Stimulated activated CD8-positive, alpha-beta memory T cell treated with anti-CD3 and anti-CD28 coated beads, Interleukin-12 subunit alpha, Interleukin-12 subunit beta, amount 100 ng/mL, for 1 hour (primary cell): ENCODE measurements around the gene TRNP1.
"Not testable (repeated sequence)": the region's sequence is repeated elsewhere in the genome, so short reads cannot be mapped to it uniquely, and the experiment has no call there.

Experiments used
- DNase-seq: peaks from one replicate; pipeline ENCODE4 v3.0.0-alpha.2; 2020; ENCODE audit warnings: low read depth

The TRNP1 gene

DNA sequence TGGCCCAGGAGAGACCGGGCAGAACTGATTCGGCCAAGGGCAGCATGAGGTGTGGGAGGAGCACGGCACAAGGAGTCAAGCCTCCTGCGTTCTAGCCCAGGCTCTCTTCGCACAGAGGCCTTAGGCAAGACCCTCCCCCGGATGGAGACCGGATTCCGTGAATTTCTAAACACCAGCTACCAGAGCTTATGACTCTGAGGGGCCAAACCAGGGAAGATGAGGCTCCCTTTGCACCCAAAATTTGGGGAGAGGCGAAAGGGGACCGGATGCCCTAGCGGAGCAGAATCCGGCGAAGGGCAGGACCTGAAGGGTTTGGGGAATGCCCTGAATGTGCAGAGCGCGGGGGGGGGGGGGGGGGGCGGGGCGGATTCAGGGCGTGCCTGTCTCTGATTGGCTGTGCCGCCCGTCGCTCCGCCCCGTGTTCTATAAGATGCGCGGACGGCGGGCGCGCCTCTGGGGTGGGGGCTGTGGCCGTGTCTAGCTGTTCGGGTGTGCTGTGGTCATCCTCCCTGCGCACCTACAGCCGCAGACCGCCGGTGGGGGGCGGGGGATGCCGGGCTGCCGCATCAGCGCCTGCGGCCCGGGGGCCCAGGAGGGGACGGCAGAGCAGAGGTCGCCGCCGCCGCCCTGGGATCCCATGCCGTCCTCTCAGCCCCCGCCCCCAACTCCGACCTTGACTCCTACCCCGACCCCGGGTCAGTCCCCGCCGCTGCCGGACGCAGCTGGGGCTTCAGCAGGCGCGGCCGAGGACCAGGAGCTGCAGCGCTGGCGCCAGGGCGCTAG is at the start of gene TRNP1:
TSS of gene TRNP1 (plus strand) at position 456 of the 783 bp plus-strand sequence. CDS start at position 551, 95 bp downstream.
- peak; percentile 52 for DNase-seq

DNA sequence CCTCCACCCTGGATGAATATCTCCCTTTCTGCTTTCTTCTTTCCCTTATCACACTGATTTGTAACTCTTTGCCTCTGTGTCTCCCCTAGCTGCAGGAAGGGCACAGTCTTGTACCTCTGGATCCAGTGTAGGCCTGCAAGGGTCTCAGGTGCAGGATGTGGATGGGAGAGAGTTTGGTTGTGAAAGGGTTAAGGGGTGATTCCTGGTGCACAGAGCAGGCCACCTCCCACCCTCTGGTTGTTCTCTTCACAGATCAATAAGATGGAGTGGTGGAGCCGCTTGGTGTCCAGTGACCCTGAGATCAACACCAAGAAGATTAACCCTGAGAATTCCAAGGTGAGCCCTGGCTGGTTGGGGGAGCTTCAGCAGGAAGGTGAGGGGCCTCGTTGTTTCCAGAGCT is 48.4 kb upstream of the TRNP1 start:
- DNase-seq = no peak

- DNase-seq = no peak
Observed at GRCh38 chr1:26945728-26946127, 47.8 kb upstream of the TRNP1 start.

DNA sequence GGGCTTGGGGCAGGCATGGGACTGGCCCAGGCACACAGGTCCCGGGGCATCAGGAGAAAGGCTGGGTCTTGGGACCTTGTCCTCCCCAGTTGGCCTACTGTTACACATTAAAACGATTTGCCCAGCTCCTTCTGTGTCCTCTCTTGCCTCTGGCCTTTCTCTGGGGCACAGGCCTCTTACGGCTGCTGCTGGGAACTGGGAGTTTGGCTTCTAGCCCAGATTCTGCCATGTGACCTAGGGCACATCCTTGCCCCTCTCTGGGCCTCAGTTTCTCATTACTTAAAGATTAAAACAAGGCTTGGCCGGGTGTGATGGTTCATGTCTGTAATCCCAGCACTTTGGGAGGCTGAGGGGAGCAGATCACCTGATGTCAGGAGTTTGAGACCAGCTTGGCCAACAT is 47.2 kb upstream of the TRNP1 start:
- DNase-seq = no peak

- DNase-seq = not testable (repeated sequence)
Observed at GRCh38 chr1:26948725-26949057, 44.8 kb upstream of the TRNP1 start.

DNA sequence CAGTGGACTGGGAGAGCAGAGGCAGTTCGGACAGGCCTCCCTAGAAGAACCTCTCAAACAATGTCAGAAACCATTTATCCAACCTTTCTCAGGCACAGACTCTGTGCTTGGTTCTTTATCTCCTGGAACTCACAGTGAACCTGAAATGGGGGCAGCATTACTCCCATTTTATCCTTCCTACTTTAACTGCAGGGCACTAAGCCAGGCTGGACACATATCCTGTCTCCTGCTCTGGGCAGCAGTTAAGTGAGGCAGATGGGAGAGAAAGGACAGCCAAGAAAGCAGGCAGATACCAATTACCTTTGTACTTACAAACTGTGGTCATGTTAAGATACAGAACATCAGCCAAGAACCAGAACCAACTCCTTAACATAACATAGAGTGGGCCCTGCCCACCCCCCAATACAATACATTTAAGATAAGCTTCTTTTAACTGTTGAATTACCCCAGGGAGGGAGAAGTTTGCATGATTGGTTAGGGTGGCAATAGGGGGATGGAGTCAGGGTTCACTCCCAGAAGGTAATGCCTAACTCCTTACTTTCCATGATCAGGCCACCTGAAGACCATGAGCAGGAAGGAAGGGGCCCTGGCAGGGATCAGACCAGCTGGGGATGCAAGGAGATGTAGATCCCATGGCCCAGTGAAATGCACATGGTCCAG is 44.1 kb upstream of the TRNP1 start:
- DNase-seq = no peak

DNA sequence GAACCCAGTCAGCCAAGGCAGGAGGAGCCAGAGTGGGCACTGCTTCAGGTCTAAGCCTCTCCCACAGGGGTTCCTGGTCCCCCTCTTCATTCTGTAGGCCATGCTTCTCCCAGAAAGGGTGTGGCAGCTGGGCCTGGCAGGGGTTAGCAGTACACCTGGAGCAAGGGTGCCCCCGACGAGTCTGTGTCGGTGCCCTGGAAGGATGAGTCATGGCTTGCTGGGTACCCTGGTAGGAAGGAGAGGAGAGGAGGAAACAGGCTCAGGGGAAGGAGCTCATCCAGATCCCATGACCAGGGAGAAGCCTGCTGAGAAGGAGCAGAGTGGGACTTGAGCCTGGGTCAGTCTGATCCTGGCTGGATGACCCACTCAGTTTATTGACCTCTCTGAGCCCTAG is 43.6 kb upstream of the TRNP1 start:
- DNase-seq = no peak

DNA sequence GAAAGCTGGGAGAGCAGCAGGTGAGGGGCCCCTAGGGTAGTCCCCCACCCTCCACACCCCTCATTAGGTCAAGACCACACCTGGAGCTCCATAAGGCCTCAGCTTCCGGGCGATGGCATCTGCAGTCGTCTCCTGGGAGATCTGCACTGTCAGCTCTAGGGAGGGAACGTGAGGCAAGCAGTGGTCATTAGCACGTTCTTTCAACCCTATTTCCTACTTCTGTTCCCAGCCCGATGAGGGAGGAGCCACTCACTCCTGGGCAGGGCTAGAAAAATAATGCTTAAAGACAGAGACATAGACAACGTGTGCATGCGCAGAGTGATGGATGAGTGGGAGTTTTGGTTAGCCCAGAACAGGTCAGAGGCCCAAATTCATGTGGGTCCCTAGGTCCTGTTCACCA is 42.9 kb upstream of the TRNP1 start:
- DNase-seq = no peak

DNA sequence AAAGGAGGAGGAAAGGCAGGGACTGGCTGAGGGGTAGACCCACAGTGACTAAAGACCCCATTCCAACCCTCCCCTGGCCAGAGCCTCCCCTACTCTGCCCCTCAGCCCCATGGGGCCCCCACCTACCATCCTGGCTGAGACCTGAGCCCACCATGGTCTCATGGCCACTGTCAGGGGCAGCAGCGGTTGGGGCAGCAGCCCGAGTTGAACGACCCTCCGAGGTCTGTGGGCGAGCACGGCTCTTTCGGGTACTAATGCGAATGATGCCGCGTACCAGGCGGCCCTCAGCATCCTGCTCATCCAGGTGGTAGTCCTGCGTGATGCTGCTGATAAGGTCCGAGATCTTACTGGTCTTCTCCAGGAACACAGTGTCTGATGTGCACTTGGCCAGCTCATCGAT is 42.3 kb upstream of the TRNP1 start:
- no peak for DNase-seq

- DNase-seq = no peak
Observed at GRCh38 chr1:26951821-26952497, 41.5 kb upstream of the TRNP1 start.

GRCh38 chr1:26953374-26953773 is 40.1 kb upstream of the TRNP1 start:
- no peak for DNase-seq

DNA sequence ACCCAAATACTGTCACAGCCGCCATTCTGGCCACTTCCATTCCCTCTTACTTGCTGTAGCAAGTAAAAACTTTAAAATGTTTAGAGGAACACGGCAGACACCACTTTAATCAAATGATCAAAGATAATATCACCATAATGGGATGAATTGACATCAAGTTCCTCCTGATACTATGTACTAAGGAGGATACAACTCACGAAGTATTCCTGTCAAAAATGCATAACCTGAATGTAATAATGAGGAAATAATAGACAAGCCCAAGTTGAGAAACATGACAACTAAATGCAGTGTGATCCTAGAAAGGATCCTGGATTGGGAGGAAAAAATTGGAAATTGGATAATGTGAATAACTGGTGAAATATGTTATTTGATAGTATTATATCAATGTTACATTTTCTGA is 37.2 kb upstream of the TRNP1 start:
- no peak for DNase-seq

- DNase-seq = no peak
Observed at GRCh38 chr1:26957306-26957705, 36.2 kb upstream of the TRNP1 start.

DNA sequence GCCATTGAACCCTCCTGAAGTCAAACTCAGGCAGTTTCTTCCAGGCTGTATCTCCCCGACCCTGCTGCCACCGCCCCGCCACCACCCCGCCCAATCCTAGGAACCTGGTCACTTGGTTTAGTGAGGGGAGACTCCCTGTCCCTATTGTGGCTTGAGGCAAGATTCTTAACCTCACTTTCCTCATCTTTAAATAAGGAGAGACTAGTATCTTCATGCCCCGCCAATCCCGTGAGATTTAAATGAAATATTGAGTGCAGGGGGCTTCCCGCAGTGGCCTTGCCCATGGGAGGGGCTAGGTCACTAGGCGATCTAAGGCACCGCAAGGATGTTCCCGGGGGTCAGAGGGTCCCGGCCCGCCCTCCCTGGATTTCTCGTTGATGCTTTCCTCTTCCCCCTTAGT is 34.2 kb upstream of the TRNP1 start:
- no peak for DNase-seq

GRCh38 chr1:26959722-26960624 is 33.5 kb upstream of the TRNP1 start, which contains the start of gene KDF1:
KDF1 (minus strand) TSS chr1:26960468; CDS start chr1:26952380, 8,088 bp downstream.
- peak; percentile 11 for DNase-seq

DNA sequence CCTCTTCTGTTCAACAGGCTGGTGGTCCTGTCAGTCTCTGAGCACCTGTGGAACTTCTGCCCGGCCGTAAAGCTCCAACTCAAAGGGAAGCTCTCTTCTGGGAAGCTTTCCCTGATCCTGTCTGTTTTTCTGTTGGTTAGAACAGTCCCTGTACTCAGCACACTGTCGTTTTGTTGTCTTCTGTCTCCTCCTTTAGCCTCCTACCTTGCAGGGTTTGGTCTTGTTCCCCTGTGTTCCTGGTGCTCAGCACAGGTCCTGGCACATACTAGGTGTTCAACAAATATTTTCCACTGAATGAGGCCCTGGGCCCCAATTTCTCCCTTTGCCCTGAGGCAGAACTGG is 32.9 kb upstream of the TRNP1 start:
- DNase-seq = no peak

GRCh38 chr1:26961826-26962225 is 31.7 kb upstream of the TRNP1 start:
- no peak for DNase-seq

- no peak for DNase-seq
Observed at GRCh38 chr1:26965213-26965612, 28.3 kb upstream of the TRNP1 start.

GRCh38 chr1:26965628-26966027 is 27.9 kb upstream of the TRNP1 start:
- DNase-seq = no peak

- DNase-seq = no peak
Observed at GRCh38 chr1:26970810-26971209, 22.7 kb upstream of the TRNP1 start.

DNA sequence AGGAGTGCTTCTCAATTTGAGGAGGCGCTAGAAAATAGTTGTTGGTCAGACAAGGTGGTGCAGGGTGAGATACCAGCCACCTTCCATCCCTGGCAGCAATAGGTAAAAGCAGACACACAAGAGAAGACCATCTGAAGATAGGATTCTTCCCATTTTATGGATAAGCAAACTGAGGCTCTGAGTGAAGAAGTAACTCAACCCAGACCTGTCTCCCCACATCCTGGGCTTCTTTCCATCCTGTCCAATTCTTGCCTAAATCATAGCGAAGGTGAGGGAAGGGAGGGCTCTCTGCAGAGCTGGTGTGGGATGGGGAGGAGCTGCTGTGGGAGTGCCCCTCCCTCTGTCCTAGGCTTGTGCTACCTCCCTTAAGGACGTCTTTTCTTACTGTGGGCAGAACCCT is 21.9 kb upstream of the TRNP1 start:
- no peak for DNase-seq

DNA sequence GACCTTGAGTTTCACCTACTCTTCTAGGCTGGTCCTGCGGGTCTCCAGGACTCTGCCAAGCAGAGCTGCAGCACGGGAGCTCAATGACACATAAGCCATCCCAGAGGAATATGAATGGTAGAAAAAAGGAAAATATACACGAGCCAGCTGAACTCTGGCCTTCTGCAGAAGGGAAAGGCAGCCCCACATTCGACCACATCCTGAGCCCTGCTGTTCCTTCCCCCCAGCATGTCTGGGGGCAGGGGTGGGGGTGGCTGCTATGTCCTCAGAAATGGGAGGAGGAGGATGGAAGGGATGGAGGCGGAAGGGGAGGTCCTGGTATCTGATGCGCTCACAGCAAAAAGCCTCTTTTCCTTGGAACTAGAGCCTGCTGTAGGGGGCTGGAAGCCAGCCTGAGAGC is 21.1 kb upstream of the TRNP1 start:
- no peak for DNase-seq
